Mesodermal cell (in vitro differentiated cells): ENCODE data around the gene DOCK2.
"Not testable (repeated sequence)": the region's sequence is repeated elsewhere in the genome, so short reads cannot be mapped to it uniquely, and the experiment has no call there.

Experiments
- H3K27ac ChIP-seq: 2 replicates; pipeline ENCODE4 v1.7.0; 2013; ENCODE audit warnings: mild to moderate bottlenecking, low read depth, low read length, moderate library complexity; ENCODE audit not compliant: severe bottlenecking
- H3K36me3 ChIP-seq: 2 replicates; pipeline ENCODE4 v1.7.1; 2013; ENCODE audit warnings: mild to moderate bottlenecking, low read length, moderate library complexity; ENCODE audit not compliant: control insufficient read depth, insufficient read depth
- H3K4me1 ChIP-seq: one replicate; pipeline ENCODE4 v1.7.1; 2013; ENCODE audit warnings: mild to moderate bottlenecking, low read length; ENCODE audit not compliant: insufficient read depth, control insufficient read depth, poor library complexity, severe bottlenecking
- H3K4me3 ChIP-seq: 2 replicates; pipeline ENCODE4 v1.7.0; 2013; ENCODE audit warnings: low read length, control low read depth, mild to moderate bottlenecking; ENCODE audit not compliant: insufficient read depth, poor library complexity, severe bottlenecking; ENCODE audit errors: extremely low read depth
- H3K9me3 ChIP-seq: 2 replicates; pipeline ENCODE4 v1.7.1; 2013; ENCODE audit warnings: mild to moderate bottlenecking, low read length, moderate library complexity; ENCODE audit not compliant: control insufficient read depth
- WGBS, 2 experiments: methylation state at CpG; one replicate each; pipeline ENCODE4 v1.1.5; 2013; ENCODE audit warnings: missing lambda C conversion rate in 2 of 2; ENCODE audit not compliant: insufficient coverage in 2 of 2; 5-methylcytosine and 5-hydroxymethylcytosine counted together

Gene DOCK2

DNA sequence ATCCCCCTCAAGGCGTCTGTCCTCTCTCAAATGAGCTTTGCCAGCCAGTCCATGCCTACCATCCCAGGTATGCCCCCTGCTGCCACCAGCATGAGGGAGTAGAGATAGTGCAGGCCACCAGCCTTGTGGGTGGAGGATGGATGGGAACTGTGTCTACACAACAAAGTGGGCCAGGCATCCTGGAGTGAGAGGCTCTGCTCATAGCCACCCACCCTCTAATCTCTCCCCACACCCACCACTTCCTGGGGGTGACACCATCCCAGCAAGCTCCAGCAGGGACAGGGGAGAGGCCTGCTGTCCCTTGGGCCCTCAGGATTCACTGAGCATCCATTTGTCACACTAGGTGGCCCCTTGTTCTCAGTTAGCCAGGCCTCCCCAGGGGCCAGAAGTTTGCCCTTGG lies 443.1 kb downstream of the DOCK2 start:
- 100% methylated on average over 1 of the region's 1 CpG; no CpG with 5 or more reads in 1 of the 2 experiments for WGBS, 2 experiments
- H3K4me3 ChIP-seq, result no peak overlapping the region

DNA sequence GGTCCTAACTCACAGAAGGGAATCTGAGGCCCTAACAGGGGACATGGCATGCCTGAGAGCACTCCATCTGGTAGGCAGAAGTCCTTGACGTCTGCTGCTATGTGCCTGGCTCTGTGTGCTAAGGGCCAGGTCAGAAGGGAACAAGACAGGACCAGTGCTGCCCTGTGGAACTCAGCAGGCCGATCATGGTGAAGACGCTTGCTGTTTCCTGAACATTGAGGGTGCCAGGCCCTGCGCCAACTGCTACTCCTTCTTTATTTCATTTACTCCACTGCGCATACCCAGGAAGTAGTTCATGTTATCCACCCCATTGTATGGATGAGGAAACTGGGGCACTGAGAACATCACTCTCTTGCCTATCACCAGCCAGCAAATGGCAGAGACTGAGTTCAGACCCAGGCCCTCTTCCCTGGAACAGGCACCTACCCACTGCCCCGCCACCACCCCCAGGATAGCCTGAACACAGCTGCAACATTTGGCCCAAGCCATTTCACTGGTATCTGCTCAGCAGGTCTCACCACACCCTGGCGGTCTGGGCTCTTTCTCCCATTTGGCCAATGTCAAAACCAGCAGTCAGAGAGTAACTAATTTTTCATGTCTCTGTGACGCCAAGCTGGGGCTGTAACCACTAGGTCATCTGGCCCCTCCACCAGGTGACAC lies 443.8 kb downstream of the DOCK2 start:
- Histone ChIP-seq H3K27ac (no peak overlapping the region), H3K4me1 (no peaks in the 10 kb centered on the region), H3K36me3 (no peaks in the 10 kb centered on the region), H3K4me3 (no peak overlapping the region), H3K9me3 (no peaks in the 10 kb centered on the region)
- 85 to 96% methylated on average over 4 to 7 of the region's 8 CpGs for WGBS, 2 experiments

More for the DNA sequence above, 443.1 kb downstream of the DOCK2 start:
- H3K27ac ChIP-seq, result no peak overlapping the region
- H3K9me3 ChIP-seq, result no peaks in the 10 kb centered on the region
- H3K36me3 ChIP-seq, result no peaks in the 10 kb centered on the region
- no peaks in the 10 kb centered on the region for H3K4me1 ChIP-seq

DNA sequence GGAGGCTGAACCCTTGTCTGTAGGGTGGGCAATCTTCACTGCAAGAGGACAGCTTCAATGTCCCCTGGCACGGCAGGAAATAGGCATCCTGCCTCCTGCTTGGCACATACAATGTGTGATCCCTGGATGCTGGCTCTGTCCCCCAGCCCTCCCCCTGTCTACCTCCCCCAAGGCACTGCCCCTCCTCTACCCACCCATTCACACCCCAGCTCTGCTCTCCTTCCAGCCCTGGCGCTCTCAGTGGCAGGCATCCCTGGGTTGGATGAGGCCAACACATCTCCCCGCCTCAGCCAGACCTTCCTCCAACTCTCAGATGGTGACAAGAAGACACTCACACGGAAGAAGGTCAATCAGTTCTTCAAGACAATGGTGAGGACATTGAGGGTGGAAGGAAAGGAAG lies 444.5 kb downstream of the DOCK2 start:
- Histone ChIP-seq H3K27ac (no peak overlapping the region), H3K4me1 (no peaks in the 10 kb centered on the region), H3K9me3 (no peaks in the 10 kb centered on the region), H3K4me3 (no peak overlapping the region), H3K36me3 (no peaks in the 10 kb centered on the region)
- 93 to 100% methylated on average over 1 to 3 of the region's 4 CpGs for WGBS, 2 experiments

DNA sequence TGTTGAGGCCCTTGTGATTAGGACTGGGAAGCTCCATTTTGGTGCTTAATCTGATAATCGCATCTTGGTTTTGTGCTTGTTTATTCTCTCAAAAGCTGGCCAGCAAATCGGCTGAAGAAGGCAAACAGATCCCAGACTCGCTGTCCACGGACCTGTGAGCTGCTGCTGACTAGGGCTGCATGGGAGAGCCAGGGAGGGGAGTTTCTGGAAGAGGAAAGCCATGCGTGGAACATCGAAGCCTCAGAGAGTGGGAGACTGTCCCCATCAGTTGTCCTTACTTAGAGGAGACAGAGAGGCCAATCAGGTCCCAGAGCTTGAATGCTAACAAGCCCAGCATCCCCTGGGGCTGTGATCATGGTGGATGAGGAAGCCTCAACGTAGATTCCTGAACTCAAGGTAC lies 445.6 kb downstream of the DOCK2 start:
- Histone ChIP-seq H3K4me1 (no peaks in the 10 kb centered on the region), H3K9me3 (no peaks in the 10 kb centered on the region), H3K4me3 (no peak overlapping the region), H3K27ac (no peak overlapping the region), H3K36me3 (no peaks in the 10 kb centered on the region)
- WGBS, 2 experiments, result 77 to 91% methylated on average over 6 of the region's 7 CpGs

DNA sequence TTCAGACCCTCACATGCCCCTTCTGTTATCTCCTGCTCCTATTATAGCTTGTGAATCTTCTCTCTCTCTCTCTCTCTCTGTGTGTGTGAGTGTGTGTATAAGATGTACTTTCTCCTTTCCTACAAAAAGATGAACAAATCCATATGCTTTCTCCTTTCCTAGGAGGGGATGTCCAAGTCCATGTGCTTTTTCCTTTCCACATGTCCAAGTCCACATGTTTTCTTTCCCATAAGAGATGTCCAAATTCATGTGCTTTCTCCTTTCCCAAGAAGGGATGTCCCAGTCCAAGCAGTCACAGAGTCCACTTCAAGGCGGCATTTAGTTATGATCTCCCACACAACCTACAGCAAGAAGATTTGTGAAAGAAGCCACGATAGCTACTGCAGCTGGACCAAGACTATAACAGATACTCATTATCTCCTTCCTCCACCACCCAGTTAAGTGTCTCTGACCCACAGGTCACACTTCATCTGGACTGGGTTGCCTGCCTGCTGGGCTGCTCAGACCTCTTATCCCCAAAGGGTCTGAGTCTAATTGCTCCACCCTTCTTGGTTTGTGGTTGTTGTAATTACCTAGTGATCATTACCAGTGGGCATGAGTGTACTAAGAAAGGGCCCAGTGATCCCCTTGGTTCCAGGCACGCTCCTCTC lies 450.2 kb downstream of the DOCK2 start:
- Histone ChIP-seq H3K4me3 (no peak overlapping the region), H3K4me1 (no peaks in the 10 kb centered on the region), H3K36me3 (no peaks in the 10 kb centered on the region), H3K27ac (no peak overlapping the region), H3K9me3 (no peaks in the 10 kb centered on the region)
- WGBS, 2 experiments, result 87 to 94% methylated on average over 3 of the region's 3 CpGs

DNA sequence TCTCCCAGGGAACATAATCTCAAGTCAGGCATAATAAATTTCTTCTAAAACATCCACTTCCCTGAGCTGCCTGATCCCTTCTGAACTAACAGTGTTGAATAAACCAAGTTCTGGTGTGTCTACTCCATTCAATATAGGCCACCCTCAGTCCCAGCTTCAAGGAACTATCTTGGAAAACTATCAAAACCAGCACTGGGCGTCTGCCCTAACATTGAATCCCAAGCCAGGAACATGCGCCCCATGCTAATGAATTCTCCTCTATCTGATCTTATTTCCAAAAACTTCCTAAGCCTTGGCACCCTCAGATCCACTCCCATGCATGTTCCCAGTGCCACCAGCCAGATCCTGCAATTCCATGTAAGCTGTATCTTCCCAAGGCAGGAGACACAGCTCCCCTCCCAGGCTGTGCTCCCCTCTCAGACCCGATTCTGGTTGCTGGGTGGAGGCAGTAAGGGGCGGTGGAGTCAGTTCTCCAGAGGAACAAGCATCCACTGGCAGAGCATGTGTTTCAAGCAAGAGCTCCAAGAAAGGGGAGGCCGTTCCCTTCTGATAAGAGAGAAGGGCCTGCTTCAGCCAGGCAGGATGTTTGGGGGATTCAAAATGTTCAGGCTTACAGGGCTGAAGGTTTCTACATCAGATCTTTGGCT lies 455.5 kb downstream of the DOCK2 start:
- no peaks in the 10 kb centered on the region for H3K9me3 ChIP-seq
- no peaks in the 10 kb centered on the region for H3K36me3 ChIP-seq
- no peak overlapping the region for H3K4me3 ChIP-seq
- H3K4me1 ChIP-seq, result no peaks in the 10 kb centered on the region
- WGBS, 2 experiments, result 75 to 81% methylated on average over 4 to 5 of the region's 5 CpGs
- peak overlapping the region; percentile 6 for H3K27ac ChIP-seq

DNA sequence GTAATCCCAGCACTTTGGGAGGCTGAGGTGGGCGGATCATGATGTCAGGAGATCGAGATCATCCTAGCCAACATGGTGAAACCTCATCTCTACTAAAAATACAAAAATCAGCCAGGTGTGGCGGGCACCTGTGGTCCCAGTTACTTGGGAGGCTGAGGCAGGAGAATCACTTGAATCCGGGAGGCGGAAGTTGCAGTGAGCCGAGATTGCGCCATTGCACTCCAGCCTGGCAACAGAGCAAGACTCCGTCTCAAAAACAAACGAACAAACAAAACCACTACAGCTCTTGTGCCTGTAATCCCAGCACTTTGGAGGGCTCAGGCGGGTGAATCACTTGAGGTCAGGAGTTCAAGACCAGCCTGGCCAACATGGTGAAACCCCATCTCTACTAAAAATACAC lies 457.3 kb downstream of the DOCK2 start:
- not testable (repeated sequence) for H3K4me1 ChIP-seq, H3K9me3 ChIP-seq, H3K4me3 ChIP-seq, H3K36me3 ChIP-seq, H3K27ac ChIP-seq
- 89 to 100% methylated on average over 3 to 7 of the region's 10 CpGs for WGBS, 2 experiments

DNA sequence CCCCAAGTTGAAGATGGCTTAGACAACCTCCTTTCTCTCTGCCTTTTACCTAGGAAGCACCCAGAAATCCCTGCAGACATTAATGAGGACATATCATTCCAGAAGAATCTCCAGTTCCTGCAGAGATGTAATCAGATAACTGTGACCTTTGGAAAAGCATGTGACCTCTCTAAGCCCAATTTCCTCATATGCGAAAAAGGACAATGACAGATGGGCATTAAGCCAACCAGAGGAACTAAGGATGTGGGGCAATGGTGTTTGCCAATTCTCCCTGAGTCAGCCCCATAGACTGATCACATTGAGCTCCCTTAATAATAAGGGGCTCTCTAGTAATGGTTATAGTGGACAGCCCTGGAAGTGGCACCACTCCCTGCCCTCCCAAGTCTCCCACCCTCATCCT lies 458.6 kb downstream of the DOCK2 start:
- H3K9me3 ChIP-seq, result peaks cover 5% of the 10 kb centered on the region
- no peak overlapping the region for H3K27ac ChIP-seq
- 67% methylated on average over 1 of the region's 1 CpG; no CpG with 5 or more reads in 1 of the 2 experiments for WGBS, 2 experiments
- H3K4me3 ChIP-seq, result no peak overlapping the region
- no peaks in the 10 kb centered on the region for H3K36me3 ChIP-seq
- no peaks in the 10 kb centered on the region for H3K4me1 ChIP-seq

DNA sequence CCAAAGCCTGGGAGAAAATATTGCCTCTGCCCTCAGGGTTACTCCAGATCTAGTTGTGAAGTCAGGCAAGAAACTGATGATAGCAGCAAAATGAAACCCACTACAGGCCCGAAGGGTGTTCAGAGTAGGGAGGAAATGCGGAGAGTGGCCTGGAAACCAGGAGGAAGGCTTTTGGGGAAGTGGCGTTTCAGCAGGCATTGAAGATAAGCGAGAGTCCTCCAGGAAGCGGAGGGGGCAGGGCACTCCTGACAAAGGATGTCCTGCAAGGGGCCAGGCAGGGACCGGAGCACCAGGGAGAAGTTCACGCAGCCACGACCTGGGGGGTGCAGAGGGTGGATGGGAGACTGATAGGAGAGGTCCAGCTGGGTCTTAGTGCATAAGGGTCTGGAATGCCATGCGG lies 460.9 kb downstream of the DOCK2 start:
- no peaks in the 10 kb centered on the region for H3K36me3 ChIP-seq
- peak overlapping the region; percentile 6 for H3K27ac ChIP-seq
- H3K4me3 ChIP-seq, result no peak overlapping the region
- no peaks in the 10 kb centered on the region for H3K4me1 ChIP-seq
- 61 to 74% methylated on average over 9 of the region's 9 CpGs for WGBS, 2 experiments
- peaks cover 5% of the 10 kb centered on the region for H3K9me3 ChIP-seq

DNA sequence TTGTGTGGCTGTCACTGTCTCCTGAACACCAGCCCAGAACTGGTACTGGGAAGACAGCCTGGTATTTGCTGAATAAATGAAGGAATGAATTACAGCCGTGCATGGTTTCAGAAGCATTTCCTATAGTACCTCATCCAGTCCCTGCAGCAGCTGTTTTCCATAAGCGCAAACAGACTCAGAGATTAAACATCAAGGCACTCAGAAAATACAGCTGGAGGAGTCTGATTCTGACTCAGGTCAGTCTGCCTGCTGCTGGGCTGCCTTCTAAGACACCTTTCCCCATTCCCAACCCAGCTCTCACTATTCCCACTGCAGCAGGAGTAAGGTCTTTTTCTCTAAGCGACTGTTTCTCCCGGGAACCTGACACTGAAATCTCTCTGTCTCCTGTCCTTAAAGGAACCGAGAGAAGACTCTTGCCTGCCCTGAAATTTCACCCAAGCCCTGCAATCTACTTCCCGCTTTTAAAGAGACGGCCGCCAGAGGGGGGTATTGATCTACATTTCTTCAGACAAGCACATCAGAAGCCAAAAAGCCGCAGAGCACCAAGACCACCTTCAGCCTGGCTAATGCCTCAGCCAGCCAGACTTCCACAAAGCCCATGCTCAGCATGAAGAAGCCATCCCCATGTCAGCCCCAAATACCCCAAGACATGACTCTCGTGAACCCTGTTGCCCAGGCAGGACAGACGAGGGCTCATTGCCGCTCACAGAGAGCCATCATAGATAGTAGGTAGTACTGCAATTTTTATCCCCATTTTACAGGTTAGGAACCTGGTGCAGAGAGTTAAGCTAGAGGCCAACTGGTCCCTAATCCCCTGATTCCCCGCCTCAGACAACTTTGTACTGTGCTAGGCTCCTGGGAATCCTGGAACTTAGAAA lies 463.2 kb downstream of the DOCK2 start:
- no peaks in the 10 kb centered on the region for H3K4me1 ChIP-seq
- H3K27ac ChIP-seq, result no peak overlapping the region
- no peaks in the 10 kb centered on the region for H3K36me3 ChIP-seq
- no peak overlapping the region for H3K4me3 ChIP-seq
- peaks cover 5% of the 10 kb centered on the region for H3K9me3 ChIP-seq
- 28 to 42% methylated on average over 5 to 8 of the region's 13 CpGs for whole genome bisulfite sequencing, 2 experiments
